ENCODE results near the gene GJA3.

Gene GJA3

GRCh38 chr13:20130652-20131051 is 30.2 kb downstream of the GJA3 start:
- DNase-seq (ENCODE audit: insufficient read length, low spot score) (no peak), FAIRE-seq (no peak)

GRCh38 chr13:20130012-20130411 is 30.8 kb downstream of the GJA3 start:
- no peak for FAIRE-seq
- no peak for DNase-seq (ENCODE audit: insufficient read length, low spot score)

DNA sequence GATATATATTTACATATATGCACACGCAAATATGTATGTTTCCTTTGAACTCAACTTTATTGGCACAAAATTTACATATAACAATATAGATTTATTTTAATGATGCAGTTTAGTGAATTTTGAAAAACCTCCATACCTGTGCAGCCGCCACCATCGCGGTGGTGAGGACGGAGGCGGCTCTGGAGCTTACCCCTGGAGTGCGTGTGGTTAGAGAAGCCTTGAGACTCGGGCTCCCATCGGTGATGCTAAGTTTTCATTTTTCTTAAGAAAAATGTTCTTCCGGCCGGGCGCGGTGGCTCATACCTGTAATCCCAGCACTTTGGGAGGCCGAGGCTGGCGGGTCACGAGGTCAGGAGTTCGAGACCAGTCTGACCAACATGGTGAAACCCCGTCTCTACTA is 31.8 kb downstream of the GJA3 start:
- DNase-seq (ENCODE audit: insufficient read length, low spot score), result no peak
- FAIRE-seq, result no peak

DNA sequence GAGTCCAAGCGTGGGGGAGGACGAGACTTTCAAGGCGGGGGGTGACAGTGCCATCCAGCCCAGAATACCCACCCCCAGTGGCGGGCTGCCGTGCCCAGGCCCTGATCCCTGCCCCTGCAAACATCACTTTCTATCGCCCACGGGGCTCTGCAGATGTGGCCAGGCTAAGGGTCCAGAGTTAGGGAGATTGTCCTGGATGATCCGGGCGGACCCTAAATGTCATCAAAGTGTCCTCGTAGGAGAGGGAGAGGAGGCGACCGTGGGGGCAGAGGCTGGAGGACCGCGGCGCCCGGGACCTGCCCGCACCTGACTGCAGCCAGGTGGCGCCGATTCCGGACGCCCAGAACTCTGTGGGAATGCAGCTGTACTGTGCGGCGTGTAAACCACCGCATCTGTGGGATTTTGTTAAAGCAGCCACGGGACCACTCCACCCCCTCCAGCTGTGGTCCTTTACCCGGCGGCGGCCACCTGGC is 32.4 kb downstream of the GJA3 start:
- FAIRE-seq (no peak), DNase-seq (ENCODE audit: insufficient read length, low spot score) (no peak)

- DNase-seq (ENCODE audit: insufficient read length, low spot score) (no peak), FAIRE-seq (no peak)
These were observed 33.0 kb downstream of the GJA3 start for GRCh38 chr13:20127562-20128458.

DNA sequence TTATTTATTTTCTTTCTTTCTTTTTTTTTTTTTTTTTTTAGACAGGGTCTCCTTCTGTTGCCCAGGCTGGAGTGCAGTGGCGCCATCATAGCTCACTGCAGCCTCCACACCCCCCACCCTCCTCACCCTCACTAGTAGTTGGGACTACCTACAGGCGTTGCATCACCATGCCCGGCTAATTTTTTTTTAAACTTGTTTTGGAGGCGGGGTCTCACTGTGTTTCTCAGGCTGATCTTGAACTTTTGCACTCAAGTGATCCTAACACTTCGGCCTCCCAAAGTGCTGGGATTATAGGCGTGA is 33.6 kb downstream of the GJA3 start:
- FAIRE-seq (no peak), DNase-seq (ENCODE audit: insufficient read length, low spot score) (no peak)

GRCh38 chr13:20126541-20127261 is 34.2 kb downstream of the GJA3 start:
- FAIRE-seq, result no peak

DNA sequence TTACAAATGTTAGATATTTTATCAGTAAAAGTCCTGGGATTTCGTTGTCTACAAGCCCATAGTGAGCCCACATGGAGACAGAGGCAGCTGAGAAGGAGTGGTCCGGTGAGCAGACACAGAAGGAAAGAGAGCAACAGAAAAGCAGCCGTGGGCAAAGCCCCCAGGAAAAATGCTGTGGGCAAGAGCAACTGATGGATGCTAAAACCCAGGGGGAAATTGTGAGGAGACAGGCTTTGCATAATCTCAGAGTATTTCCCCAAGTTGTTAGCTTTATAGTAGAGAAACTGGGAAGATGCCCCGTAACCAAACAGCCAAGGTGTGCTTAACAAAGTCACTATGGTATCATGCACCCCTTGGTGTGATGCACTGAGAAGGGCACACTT is 35.1 kb downstream of the GJA3 start:
- FAIRE-seq (no peak), DNase-seq (ENCODE audit: insufficient read length, low spot score) (no peak)

More at GRCh38 chr13:20126541-20127261, 34.2 kb downstream of the GJA3 start:
- no peak for DNase-seq (ENCODE audit: insufficient read length, low spot score)

DNA sequence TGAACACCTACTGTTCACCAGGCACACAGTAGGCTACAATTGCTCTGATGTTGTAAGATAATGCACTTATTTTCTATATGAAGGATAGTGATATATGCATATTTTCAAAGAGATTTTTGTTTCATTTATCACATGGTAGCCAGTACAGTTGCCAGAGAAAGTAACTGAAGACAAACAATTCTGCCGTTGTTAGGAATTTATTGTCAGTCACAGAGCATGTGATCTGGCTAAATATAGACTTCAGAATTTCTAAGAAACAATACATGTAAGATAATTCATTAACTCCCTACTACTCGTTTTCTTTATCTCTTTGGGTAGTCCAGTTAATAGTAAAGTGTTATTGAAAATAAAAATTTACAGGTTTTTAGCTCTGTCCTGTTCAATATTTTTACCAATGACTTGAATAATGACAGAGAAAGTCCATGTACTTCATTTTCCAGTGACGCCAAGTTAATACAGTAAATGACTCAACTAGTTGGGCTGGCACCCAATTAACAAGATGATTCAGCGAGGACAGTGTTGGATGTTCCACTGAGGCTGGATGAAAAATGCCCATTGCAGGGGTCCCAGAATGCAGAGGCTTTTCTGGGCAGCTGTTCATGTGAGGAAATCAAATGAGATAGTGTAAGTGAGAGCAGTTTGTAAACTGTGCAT is 35.6 kb downstream of the GJA3 start:
- DNase-seq (ENCODE audit: insufficient read length, low spot score), result no peak
- FAIRE-seq, result no peak

DNA sequence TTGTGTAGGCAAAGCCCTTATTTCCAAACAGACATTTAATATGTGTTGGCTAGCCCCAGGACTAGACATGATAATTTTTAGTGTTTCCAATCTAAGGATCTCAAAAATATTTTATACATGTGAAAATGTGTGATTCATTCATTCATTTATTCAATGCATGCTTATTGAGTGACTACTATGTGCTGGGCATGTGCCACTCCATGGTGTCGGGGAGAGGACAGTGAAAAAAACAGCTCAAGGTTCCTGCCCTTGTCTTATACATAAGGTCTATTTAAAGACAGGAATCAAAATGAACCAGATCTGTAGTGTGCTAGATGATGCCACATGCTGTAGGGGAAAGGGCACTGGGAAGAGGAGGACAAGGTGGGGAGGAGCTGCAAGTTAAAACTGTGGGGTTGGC is 36.5 kb downstream of the GJA3 start:
- DNase-seq (ENCODE audit: insufficient read length, low spot score) (no peak), FAIRE-seq (no peak)

- DNase-seq (ENCODE audit: insufficient read length, low spot score) (no peak), FAIRE-seq (no peak)
These were observed 39.7 kb downstream of the GJA3 start for GRCh38 chr13:20121159-20121525.

- DNase-seq (ENCODE audit: insufficient read length, low spot score) (no peak), FAIRE-seq (no peak)
These were observed 40.9 kb downstream of the GJA3 start for GRCh38 chr13:20119960-20120359.

DNA sequence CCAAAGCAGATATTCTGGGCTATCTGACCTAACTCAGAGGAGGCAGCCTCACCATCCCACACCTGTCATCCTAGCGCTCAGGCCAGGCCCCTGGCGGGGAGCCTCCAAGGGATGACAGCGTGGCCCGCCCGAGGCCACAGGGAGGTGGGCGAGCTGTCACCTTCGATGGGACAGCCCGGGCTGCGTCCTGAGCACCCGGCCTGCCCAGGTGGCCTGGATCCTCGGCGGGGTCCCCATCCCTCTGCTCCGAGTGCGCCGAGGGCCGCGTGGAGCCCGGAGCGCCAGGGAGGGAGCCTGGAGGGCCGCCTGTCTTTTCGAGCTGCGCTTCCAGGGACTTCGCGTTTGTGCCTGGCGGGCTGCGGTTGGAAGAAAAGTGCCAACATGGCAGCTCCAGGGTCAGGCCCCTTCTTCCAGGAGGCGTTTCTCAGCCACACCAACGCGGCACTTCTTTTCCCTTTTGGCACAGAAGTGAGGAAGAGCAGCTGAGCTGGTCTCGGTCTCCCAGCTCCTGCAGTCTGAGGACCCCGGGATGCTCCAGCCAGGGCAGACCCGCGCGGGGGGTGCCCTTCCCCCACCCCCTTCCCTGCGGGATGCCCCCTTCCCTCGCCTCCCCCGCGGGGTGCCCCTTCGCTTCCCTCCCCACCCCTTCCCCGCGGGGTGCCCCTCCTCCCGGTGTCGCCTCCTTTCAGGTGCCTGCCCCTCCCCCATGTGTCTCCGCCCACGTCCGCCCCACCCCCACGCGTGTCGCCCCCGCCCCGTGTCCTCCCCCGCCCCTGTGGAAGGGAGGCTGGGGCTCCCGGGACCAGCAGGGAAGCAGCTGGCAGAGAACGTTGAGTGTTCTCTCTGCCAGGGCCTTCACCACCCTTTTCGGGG is 42.3 kb downstream of the GJA3 start:
- DNase-seq (ENCODE audit: insufficient read length, low spot score), result no peak
- no peak for FAIRE-seq

GRCh38 chr13:20116213-20116612 is 44.6 kb downstream of the GJA3 start:
- no peak for FAIRE-seq
- DNase-seq (ENCODE audit: insufficient read length, low spot score), result no peak

DNA sequence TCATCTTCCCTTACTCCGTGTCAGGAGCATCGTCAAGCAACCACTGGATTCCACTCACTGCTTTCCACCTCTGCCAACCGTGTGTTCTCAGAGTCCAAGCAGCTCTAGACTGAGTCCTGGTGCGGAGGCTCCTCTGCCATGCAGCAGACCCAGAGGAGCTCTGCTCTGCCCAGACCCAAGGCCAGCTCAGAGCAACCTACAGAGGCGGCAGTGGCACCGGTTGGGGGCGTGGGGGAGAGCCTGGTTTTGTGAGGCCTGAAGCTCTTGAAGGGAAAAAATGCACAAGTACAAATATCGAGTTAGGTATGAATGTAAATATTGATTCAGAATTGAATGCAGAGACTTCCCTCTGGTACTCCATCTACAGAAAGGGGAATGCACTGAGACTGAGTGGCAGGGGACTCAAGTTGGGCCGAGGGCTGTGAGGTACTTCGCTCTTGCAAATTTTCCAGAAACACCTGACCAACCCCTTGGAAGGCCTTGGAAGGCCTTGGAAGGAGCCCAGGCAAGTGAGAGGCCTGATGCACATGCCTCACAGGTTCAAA is 46.7 kb downstream of the GJA3 start:
- FAIRE-seq (no peak), DNase-seq (ENCODE audit: insufficient read length, low spot score) (no peak)

DNA sequence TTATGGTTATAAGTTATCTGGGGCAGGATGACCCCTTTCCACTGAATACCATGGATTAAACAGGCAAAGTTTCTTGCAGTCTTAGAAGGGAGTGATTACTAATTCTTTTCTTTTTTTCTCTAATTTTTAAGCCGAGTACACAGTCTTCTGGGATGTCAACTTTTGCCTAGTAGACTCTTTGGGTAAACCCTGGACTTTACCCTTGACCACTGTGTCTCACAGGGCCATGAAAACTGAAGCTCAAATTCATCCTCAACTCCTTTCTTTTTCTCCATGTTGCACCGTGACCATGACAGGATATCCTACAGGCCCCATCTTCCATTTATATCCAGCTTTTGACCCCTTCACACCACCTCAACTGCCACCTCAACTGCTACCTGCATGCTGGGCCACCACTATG is 51.8 kb downstream of the GJA3 start:
- no peak for DNase-seq (ENCODE audit: insufficient read length, low spot score)
- FAIRE-seq, result no peak

DNA sequence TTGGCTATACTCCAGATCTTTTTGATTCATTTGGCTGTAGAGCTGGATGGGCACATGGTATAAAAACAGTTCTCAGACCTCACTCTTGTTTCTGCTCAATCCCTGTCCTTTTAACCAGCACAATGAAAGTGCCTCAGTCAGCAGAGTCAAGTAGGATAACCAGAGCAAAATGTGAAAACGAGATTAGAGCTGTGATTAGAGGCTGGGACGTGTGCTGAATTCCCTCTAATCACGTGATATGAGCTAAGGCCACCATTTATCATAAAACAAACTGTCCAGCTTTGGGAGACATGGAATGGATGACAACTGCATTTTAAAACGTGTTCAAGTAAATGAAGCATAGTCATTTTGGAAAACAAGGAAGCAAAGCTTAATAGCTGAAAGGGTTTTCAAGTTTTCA is 54.1 kb downstream of the GJA3 start:
- no peak for DNase-seq (ENCODE audit: insufficient read length, low spot score)
- FAIRE-seq, result no peak

GRCh38 chr13:20105161-20105689 is 55.6 kb downstream of the GJA3 start:
- DNase-seq (ENCODE audit: insufficient read length, low spot score) (no peak), FAIRE-seq (no peak)

- DNase-seq (ENCODE audit: insufficient read length, low spot score) (no peak), FAIRE-seq (no peak)
These were observed 58.2 kb downstream of the GJA3 start for GRCh38 chr13:20102525-20103180.
